Left hindlimb (tissue), 1 donor: ENCODE results near the gene PGC.

Source experiments
- DNase-seq: peaks from one replicate; pipeline ENCODE4 v3.0.0-alpha.2; 2018

Gene PGC

GRCh38 chr6:41743406-41744235 is 3.6 kb downstream of the PGC start:
- DNase-seq: peak; percentile 17

DNA sequence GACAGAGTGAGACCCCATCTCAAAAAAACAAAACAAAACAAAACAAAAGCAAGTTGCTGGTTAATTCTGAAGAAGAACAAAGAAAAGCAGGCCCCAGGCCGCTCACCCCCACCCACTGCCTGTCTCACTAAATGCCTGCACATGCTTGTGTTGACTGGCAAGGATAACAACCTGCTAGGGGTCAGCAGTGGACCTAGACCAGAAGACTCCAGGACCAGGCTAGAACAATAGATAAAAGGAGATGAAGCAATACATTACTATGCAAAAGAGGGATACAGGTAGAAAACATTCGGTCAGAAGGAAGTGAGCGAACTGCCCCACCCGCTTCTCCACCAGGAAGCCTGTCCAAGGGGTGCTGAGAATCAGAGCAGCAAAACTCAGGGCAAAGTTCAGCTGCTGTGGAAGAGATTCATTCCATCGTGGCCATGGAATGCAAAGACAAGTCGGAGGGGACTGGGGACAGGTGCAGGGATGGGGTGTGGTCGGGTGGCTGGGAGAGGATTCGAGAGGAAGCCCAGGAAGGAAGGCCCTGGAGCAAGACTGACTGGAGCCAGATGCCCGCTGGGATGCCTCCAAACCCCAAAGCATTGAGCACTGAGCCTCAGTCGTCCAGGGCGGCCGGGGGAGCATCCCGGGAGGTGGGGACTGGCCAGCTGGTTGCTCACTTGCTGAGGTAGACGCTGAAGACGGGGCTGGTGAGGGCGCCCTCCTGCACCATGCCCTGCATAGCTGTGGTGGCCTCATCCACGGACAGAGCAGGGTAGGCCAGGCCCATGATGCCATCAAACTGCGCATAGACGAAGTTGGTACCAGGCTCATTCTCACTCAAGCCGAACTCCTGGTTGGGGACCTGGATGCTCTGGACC is 5.3 kb downstream of the PGC start:
- DNase-seq: no peak

- no peak for DNase-seq
Observed at GRCh38 chr6:41740366-41741162, 6.6 kb downstream of the PGC start.

DNA sequence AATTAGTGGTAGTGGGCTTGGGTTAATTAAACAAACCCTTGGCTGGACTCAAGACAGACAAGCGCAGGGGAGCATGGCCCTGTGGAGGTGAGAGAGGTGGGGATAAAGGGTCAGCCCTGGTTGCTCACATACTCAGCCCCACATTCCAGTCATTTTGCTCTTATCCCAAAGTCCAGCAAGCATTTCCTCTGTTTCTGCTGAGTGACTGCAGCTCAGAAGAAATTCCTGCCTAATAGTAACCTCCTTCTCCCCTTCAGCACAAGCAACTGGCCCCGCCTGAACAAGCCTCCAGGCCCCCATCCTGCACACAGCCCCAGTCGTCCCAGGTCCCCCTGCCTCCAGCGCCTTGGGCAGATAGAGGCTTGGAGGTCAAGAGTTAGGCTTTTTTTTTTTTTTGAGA is 8.2 kb downstream of the PGC start:
- no peak for DNase-seq

- DNase-seq: no peak
Observed at GRCh38 chr6:41737591-41738130, 9.5 kb downstream of the PGC start.

DNA sequence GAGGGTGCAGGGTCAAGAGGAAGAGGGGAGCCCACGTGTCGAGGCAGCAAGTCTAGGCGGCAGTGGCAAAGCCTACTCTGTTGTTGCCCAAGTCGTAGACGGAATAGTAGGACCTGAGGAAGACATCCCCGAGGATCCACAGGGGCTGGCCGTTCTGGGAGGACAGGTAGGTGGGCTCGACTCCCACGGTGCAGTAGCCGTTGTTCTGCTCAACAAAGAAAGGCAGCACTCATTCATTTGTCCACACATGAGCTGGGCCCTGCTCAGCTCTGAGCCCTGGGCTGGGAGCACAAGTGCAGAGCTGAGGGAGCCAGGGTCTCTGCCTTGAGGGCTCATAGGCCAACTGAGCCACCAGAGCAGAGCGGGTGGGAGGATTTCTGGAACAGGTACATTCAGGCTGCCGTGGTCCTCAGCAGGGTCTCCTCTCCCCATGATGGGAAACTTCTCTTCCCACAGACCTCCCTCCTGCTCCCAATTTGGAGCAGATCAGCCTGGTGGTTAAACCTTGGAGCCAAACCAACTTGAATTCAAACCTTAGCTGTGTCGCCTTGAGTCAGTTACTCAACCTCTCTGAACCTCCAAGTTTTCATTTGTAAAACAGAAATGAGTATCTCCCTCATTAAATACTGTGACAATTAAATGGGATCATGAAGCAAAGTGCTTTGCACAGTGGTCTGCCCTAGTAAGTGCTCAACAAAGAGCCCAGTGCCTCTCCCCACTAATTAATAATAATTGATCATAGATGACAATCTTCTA is 10.2 kb downstream of the PGC start:
- no peak for DNase-seq

DNA sequence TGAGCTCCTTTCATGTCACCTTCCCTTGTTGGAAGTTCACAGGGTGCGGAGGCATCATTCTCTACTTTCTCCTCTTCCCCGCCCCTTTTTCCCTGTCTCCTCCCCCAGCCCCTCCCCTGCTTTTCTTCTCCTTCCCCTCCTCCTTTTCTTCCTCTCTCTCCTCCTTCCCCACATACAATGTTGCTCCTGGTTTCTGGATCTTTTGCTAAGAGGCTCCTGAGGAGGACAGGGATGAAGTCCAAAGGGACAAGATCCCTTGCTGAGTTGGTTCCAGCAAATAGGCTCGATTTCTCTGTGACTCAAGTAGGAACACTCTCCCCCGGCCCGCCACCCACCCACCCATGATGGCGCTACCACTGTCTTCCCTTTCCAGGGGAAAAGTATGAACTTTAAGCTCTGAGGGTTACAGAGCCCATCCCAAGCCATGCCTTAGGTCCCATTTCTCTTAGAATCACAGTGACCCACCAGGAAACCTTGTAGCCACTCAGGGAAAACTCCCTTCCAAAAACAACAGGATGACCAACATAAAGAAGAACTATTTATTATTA is 10.9 kb downstream of the PGC start:
- peak; percentile 22 for DNase-seq

GRCh38 chr6:41735427-41736185 is 11.6 kb downstream of the PGC start, which contains the start of gene TFEB:
TFEB (minus strand) TSS chr6:41735608; CDS start chr6:41691213, 44,395 bp downstream.
- DNase-seq: peak; percentile 94

DNA sequence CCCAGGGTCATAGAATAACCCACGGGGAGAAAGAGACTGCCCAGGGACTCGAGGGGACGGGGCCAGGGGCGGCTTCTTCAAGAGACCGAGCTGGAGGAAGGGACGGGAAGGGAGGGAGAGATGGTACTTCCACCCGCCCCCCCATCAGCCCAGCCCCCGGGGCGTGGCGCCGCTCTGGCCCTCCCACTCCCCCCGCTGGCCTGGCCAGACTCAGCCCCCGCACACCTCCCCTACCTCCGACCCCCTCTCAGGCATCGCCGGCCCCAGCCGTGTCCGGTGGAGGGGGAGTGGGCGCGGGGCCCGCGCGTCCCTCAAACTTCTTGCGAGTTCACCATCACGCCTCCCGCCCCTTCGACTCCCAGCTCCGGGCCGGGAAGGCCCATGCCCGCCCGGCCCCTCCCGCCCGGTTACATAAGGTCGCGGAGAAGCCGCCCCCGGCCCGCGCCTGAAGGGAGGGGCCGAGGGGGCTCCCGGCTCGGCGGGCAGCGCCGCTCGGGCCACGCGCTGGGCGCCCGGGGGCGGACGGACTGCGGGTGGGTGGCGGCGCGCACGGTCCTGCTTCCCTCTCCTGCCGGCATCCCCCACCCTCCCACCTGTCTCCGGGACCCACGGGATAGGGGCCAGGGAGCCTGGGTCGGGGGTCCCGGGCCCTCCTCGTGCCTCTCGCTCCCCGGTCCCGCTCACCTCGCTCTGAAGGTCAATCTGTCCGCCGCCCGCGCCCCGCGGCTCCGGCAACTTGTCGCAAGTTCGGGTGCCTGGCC is 12.4 kb downstream of the PGC start:
- DNase-seq: peak; percentile 92

DNA sequence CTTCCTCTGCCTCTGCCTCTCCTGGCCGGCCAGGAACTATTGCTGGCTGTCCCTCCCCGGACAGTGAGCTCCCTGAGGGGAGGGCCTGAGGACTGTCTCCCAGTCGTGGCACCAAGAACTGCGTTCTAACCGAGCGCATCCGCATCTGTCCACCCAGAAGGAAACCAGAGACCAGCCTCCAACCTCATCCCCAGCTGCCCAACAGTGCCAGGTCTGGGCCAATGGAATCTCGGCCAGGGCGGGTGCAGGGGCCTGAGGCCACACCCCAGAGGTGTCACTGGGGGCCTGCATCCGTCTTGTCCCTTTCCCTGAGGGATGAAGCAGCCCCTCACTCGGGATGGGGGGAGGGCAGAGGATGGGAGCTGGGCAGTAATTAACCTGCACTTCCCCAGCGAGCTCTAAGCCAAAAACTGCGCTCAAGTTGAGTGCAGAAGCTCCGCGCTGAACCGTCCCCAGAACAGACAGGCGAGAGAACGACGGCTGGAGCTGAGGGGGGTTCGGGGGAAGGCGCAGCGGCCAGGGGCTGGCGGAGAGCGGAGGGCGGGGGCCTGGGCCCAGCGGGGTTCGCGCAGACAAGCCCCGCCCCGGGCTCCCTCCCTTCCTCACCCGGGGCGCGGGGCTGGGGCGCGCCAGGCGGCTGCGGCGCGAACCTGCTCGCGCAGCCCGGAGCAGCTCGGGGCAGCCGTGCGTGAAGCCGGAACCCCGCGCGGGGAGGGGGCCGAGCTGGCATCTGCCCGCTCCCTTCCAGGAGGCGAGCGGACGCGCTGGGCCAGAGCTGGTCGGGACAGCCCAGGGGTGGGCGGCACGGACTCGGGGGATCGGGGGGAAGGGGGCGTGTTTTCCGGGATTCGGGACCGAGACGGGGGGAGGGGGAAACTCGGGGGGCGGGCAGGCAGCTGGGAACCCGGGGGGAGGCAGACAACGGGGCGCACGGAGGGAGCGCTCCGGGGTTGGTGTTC is 13.2 kb downstream of the PGC start:
- DNase-seq: peak; percentile 89

GRCh38 chr6:41733360-41733706 is 13.9 kb downstream of the PGC start:
- DNase-seq: no peak

GRCh38 chr6:41732591-41733359 is 14.4 kb downstream of the PGC start:
- no peak for DNase-seq

GRCh38 chr6:41732149-41732548 is 15.0 kb downstream of the PGC start:
- no peak for DNase-seq

DNA sequence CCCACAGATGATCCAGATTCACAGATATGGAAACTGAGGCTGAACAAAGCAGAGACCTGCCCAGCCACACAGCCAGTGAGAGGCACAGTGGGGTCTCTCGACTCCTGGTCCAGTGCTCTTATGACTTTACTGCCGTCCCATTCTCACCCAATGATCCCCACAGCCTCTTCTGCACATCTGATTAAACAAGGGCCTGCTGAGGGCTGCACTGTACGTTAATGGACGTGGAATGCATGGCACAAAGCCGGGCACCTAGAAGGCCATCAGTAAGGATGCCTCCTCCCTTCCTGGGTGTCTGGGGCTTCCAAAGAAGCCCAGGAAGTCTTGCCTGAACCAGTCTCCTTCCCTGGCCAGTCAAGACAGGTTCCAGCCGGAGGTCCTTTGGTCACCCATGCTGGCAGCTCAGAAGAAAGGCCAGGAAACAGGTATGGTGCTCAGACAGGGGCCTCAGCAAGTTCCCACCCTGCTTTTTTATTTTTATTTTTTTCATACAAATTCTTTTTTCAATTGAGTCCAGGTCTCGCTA is 15.6 kb downstream of the PGC start:
- no peak for DNase-seq

- DNase-seq: no peak
Observed at GRCh38 chr6:41730531-41731436, 16.4 kb downstream of the PGC start.

- no peak for DNase-seq
Observed at GRCh38 chr6:41729624-41730023, 17.6 kb downstream of the PGC start.

DNA sequence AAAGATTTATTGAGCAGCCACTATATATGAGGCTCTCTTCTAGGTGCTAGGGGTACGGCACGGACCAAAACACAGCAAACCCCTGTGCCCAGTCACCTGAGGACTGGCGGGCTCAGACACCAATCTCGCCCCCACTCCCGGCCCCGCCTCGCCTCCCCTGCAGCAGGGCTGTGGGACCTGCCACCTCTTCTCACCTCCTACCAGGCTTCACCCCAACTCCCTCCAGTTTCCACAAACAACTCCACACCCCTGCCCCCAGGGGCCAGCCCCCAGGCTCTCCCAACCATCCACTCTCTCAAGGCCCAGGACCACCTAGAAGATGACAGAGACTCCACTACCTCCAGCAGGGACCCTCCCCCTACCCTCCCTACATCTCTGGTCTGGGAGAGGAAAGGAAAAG is 18.2 kb downstream of the PGC start:
- no peak for DNase-seq
